ENCODE measurements around the gene EFNA2.
"Not testable (repeated sequence)": the region's sequence is repeated elsewhere in the genome, so short reads cannot be mapped to it uniquely, and the experiment has no call there.

Gene EFNA2

DNA sequence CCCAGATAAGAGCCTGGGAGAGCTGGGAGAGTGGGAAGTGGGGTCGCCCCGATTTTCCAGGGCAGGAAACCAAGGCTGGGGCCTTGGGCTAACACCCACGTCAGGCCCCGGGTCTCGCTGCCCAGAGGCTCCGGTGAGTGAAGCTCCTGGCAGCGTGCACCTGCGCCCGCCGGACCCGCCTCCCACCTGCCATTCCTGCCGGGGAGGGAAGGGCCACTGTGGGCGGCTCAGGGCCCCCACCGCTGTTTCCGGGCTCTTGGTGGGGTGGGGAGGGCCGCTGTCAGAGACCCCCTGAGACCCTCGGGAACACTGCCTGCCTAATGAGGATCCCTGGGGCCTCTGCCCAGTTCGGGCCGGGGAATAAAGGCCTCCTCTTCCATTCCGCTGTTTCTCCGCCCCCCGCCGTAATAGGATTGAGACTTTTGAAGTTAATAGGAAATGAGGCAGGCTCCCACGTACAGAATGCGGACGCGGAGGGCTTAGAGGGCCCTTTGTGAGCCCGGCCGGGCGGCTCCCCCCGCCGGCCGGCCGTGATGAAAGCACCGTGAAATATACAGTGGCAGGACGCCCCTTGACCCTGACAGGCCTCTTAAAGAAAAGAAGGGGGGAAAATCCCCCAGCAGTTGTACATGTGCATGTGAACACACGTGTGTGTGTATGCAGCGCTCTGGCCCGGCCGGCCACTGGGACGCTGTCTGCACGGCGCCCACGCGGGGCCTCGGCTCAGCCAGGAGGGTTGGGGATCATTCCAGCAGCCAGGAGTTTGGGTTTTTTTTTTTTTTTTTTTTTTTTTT lies 33.2 kb downstream of the EFNA2 start:
- no peak for DNase-seq

DNA sequence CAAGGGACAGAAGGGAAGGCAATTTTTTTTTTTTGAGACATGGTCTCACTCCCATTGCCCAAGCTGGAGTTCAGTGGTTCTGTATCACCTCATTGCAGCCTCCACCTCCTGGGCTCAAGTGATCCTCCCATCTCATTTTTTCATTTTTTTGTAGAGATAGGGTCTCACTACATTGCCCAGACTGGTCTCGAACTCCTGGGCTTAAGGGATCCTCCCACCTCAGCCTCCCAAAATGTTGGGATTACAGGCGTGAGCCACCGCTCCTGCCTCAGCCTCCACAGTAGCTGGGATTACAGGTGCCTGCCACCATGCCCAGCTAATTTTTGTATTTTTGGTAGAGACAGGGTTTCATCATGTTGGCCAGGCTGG lies 34.6 kb downstream of the EFNA2 start:
- not testable (repeated sequence) for DNase-seq

DNA sequence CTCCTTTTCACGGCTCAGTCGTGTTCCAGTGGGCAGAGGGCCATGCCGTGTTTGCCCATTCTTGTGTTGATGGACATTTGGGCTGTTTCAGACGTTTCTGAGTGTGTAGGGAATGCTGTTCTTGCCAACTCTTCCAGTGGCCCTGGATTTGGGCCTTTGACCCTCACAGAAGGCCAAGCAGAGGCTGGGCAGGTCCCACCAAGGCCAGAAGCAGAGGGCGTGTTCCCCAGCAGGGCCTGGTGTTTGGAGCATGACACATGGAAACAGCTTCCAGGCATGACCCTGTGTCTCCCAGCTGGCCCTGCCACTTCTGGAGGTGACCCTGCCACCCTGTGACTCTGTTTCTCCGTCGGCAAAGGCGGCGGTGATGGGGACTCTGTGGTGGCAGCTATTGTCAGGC lies 35.9 kb downstream of the EFNA2 start:
- no peak for DNase-seq

DNA sequence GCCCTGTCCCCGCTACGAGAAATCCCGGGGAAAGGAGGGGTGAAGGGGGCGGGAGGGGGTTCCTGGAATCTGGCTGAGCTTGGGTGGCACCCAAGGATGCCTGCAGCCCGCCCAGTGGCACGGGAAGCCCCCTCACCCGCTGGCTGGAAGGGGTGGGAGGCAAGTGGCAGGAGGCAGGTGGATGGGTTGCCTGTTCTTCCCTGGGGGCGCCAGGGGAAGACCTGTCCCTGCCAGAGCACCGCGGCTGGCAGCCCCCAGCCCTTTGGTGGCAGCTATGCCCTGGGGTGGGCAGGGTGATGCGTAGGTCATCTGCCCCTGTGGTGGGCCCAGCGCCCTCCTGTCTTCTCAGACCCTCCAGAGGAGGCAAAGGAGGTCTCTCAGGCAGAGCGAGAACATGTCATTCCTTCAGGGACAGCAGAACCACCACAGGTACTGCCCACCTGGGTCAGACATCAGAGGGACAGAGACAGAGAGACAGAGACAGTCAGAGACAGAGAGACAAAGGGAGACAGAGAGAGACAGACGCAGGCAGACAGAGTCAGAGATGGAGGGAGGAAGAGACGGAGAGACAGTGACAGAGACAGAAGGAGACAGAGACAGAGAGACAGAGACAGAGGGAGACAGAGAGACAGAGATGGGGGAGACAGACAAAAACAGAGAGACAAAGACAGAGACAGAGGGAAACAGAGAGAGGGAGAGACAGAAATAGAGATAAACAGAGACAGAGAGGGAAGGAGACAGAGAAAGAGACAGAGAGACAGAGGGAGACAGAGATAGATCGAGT lies 36.7 kb downstream of the EFNA2 start:
- DNase-seq, result no peak

DNA sequence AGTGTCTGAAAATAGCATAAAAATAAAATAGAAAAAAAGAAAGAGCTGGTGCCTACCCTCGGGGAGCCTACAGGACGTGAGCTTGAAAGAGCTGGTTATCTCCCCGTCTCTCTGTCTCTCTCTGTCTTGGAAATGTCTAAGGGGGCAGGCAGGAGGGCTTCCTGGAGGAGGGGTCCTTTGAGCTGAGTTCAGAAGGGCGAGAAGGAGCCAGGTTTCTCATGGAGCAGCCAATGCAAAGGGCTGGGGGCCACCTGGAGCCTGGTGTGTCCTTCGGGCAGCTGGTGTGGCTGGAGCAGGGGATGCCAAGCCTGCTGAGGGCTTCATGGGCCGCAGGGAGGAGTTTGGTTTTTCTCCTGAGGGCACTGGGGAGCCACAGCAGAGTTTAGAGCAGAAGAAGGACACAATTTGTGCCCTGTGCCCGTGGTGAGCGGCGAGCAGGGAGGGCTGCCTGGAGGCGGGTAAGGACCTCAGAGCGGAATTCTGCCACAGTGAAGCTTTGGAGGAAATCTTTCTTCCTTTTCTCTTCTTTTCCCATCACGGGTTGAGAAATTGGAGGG lies 38.7 kb downstream of the EFNA2 start:
- no peak for DNase-seq

DNA sequence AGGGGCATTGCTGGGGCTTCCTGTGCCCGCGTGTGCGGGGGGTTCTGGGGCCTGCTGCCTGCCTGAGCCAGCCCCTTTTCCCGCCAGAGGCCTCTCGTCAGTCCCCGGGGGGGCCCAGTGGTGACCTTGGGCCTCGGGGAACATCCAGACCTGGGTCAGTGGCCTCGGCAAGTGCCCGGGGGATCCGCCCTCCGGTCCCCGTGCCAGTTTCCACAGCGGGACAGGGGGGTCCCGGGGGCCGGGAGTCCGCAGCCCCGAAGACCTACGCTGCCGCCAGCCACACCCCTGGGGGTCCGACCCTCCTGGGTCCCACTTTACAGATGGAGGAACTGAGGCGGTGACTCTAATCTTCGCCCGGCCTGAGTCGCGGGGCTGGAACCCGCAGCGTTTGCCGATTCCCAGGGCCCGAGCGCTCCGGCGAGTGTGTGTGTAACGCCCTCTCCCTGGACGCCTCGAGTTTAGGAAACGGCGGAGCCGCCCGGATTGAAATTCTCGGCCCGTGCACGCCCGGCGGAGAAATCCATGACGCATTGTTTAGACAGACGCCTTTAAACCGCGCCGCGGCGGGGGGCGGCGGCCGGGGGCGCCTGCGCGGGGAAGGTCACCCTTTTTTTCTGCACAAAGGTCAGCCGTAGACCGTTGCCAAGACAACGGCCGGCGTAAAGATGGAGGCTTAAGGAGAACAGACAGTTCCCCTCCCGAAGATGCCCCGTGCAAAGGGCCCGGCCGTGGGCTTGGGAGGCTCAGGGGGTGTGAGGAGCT lies 39.3 kb downstream of the EFNA2 start:
- DNase-seq, result peak in 10 of 14 donors; percentile 8 to 55 (median 36)

DNA sequence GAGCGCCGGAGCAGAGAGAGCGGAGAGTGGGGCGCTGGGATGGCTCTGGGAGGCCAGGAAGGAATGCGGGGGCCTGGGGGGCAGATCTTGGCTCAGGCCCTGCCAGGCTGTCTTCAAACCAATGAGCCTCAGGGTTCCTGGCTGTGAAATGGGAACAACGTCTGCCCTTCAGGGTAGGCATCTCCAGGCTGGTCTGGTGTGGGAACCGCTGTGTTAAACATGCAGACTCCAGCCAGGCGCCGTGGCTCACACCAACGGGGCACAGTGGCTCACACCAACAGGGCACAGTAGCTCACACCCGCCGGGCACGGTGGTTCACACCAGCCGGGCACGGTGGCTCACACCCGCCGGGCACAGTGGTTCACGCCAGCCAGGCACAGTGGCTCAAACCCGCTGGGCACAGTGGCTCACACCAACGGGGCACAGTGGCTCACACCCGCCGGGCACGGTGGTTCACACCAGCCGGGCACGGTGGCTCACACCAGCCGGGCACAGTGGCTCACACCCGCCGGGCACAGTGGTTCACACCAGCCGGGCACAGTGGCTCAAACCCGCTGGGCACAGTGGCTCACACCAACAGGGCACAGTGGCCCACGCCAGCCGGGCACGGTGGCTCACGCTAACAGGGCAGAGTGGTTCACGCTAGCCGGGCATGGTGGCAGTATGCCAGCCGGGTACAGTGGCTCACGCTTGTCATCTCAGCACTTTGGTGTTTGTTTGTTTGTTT lies 40.1 kb downstream of the EFNA2 start:
- no peak for DNase-seq

DNA sequence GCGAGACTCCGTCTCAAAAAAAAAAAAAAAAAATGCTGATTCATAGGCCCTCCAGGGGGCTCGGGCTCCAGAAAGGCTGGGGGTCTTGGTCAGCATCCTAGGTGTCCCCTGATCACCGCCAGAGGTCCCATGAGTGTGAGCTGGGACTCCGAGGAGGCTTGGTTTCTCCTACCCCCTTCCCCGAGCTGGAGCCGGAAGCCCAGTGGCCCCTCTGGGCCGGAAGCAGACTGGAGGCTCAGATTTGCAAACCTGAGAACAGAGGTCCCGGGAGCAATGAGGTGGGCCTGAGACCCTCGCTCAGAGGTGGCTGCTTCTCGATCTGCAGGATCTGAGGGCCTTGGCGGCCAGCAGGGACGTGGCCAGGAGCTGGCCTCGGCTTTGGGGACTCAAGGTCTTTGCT lies 41.5 kb downstream of the EFNA2 start:
- DNase-seq, result no peak

DNA sequence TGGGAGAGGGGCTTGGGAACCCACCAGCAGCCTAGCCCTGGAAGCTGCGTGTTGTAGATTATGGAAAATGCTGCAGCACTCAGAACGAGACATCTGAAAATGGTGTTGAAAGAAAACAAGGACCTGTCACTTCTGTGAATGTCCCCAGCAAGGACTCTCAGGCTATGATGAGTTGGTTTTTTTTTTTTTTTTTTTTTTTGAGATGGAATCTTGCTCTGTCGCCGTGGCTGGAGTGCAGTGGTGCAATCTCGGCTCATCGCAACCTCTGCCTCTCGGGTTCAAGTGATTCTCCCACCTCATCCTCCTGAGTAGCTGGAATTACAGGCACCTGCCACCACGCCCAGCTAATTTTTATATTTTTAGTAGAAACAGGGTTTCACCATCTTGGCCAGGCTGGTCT lies 46.5 kb downstream of the EFNA2 start:
- not testable (repeated sequence) for DNase-seq

DNA sequence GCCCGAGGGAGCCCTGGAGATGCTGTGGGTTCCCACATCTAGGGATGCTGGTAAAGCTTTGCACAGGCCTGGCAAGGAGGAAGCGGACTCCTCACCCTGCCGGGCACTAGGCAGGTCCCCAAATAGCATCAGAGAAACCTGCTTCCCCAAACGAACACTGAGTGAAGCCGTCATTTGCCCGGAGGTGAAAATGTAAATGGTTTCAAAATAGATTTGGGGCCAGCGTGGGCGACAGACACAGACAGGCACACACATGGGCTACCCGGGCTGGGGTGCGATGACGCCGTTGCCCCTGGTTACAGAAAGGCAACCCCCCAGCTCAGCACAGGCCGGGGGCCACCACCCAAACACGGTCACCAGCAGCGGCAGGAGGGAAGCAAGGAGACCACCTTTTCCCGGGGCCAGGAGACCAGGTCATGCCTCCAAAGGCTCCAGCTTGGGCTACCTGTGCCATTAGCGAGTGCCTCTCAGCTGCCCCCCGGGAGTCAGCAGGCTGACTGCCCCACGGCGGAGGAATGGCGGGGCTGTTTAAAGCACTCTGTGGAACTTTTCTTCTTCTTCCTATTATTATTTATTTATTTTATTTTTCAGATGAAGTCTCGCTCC lies 50.5 kb downstream of the EFNA2 start:
- no peak for DNase-seq

DNA sequence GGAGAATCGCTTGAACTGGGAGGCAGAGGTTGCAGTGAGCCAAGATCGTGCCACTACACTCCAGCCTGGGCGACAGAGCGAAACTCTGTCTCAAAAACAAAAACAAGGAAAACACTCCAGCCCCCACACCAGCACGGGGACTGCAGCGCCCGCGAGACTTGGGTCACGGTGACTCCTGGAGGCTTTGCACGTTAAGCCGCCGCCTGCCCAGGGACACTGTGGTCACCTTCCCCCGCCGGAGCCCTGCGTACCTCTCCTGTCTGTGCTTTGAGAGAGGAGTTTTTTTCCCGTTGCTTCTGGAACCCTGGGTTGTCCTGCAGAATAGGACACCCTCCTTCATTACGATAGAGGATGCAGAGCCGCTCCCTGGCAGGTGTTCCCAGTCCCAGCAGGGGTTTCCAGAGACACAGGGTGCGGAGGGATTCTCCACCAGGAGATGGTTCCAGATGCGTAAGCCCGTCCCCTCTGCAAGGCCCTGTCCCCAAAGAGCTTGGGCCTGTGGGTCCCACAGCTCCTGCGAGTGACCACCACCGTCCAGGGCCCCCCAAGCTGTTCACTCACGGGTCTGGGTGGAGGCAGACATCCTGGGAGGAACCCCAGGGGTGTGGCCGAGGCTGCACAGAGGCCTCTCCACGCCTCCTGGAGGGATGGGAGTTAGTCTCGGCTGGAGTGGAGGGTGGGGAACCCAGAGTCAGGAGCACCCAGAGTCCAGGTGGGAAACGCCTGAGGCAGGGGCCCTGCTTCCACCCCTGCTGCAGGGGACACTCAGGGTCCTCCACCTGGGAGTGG lies 55.2 kb downstream of the EFNA2 start:
- DNase-seq, result no peak

DNA sequence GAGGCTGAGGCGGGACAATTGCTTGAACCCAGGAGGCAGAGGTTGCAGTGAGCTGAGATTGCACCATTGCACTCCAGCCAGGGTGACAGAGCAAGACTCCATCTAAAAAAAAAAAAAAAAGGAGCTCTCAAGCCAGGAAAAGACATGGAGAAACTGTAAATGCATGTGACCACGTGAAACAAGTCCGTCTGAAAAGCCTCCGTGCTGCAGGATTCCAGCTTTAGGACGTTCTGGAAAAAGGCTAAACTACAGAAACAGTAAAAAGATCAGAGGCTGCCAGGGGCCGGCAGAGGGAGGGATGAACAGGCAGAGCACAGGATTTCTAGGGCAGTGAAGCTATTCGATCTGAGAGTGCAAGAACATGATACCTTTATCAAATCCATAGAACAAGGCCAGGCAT lies 57.4 kb downstream of the EFNA2 start:
- DNase-seq, result no peak

DNA sequence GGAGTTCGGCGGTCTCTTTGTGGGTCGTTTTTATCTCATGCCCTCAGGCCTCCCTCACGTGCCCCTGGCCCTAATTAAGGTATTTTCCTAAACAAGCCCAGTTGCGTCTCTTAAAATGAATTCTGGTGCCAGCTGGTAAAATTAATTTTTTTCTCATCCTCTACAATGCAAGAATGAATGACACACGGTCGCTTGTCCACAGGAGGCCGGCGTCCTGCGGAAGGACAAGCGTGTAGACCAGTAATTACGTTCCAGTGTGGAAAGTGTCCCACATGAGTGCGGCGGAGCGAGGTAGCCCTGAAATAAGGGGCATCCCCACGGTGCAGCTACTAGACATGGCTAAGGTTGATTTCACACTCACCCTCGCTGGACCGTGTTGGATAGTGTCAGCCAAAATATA lies 63.5 kb downstream of the EFNA2 start:
- DNase-seq, result no peak

DNA sequence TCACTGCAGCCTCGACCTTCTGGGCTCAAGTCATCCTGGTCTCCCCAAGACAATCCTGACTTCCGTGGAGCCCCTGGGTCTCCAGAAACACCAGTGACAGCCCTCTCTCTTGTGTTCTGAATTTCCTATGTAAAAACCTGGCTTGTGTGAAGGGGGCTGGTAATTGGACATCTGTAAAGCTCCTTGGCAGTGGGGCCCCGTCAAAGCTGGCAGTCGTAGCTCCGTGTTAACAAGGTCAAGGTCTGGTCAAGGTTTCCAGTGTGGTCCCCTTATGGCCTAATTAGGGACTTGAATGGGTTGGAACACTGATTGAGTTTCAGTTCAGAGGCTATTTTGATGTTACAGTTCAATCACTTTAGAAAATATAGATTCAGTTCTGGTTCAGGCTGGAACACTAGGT lies 65.2 kb downstream of the EFNA2 start:
- DNase-seq, result no peak
